ENCODE measurements around the gene APOBEC3H.

APOBEC3H gene

GRCh38 chr22:39098576-39098975, 1.5 kb downstream of the APOBEC3H start:
- Histone ChIP-seq H3K9ac (no peak overlapping the region), H3K79me2 (no peaks in the 10 kb centered on the region), H3K4me3 (ENCODE audit: low read depth, low read length) (no peak overlapping the region), H3K27ac (no peak overlapping the region), H3K36me3 (ENCODE audit: control insufficient read depth, insufficient read depth, low read length) (no peaks in the 10 kb centered on the region), H3K4me2 (ENCODE audit: low read length) (no peak overlapping the region), H2AFZ (no peak overlapping the region), H3K9me3 (ENCODE audit: control insufficient read depth, low read length) (no peaks in the 10 kb centered on the region), H3K4me1 (peaks cover 3% of the 10 kb centered on the region), H3K27me3 (ENCODE audit: control insufficient read depth, insufficient read depth, low read length) (no peaks in the 10 kb centered on the region)
- no peak for TF ChIP-seq CTCF (IDR thresholded peaks at IDR 0.05)

GRCh38 chr22:39101226-39101625, 4.2 kb downstream of the APOBEC3H start:
- no peak for TF ChIP-seq CTCF (IDR thresholded peaks at IDR 0.05)
- Histone ChIP-seq H3K36me3 (ENCODE audit: control insufficient read depth, insufficient read depth, low read length) (no peaks in the 10 kb centered on the region), H2AFZ (no peak overlapping the region)

GRCh38 chr22:39103431-39103830, 6.4 kb downstream of the APOBEC3H start:
- no peak for TF ChIP-seq CTCF (IDR thresholded peaks at IDR 0.05)
- H3K4me2 ChIP-seq (ENCODE audit: low read length), result no peak overlapping the region
- no peak overlapping the region for H3K9ac ChIP-seq
- no peaks in the 10 kb centered on the region for H3K79me2 ChIP-seq
- H3K4me3 ChIP-seq (ENCODE audit: low read depth, low read length), result no peak overlapping the region
- no peaks in the 10 kb centered on the region for H3K4me1 ChIP-seq
- no peak overlapping the region for H3K27ac ChIP-seq
- H3K9me3 ChIP-seq (ENCODE audit: control insufficient read depth, low read length), result no peaks in the 10 kb centered on the region
- no peak overlapping the region for H2AFZ ChIP-seq
- H3K36me3 ChIP-seq (ENCODE audit: control insufficient read depth, insufficient read depth, low read length), result no peaks in the 10 kb centered on the region
- H3K27me3 ChIP-seq (ENCODE audit: control insufficient read depth, insufficient read depth, low read length), result no peaks in the 10 kb centered on the region

More at GRCh38 chr22:39101226-39101625, 4.2 kb downstream of the APOBEC3H start:
- no peak overlapping the region for H3K4me3 ChIP-seq (ENCODE audit: low read depth, low read length)
- no peak overlapping the region for H3K27ac ChIP-seq
- peaks cover 3% of the 10 kb centered on the region for H3K4me1 ChIP-seq
- no peak overlapping the region for H3K9ac ChIP-seq
- no peaks in the 10 kb centered on the region for H3K27me3 ChIP-seq (ENCODE audit: control insufficient read depth, insufficient read depth, low read length)
- H3K79me2 ChIP-seq, result no peaks in the 10 kb centered on the region
- H3K9me3 ChIP-seq (ENCODE audit: control insufficient read depth, low read length), result no peaks in the 10 kb centered on the region
- no peak overlapping the region for H3K4me2 ChIP-seq (ENCODE audit: low read length)

GRCh38 chr22:39106326-39106725, 9.3 kb downstream of the APOBEC3H start:
- H3K4me3 ChIP-seq (ENCODE audit: low read depth, low read length), result no peak overlapping the region
- no peaks in the 10 kb centered on the region for H3K36me3 ChIP-seq (ENCODE audit: control insufficient read depth, insufficient read depth, low read length)
- H3K27me3 ChIP-seq (ENCODE audit: control insufficient read depth, insufficient read depth, low read length), result no peaks in the 10 kb centered on the region
- no peak overlapping the region for H3K4me2 ChIP-seq (ENCODE audit: low read length)
- no peak for TF ChIP-seq CTCF (IDR thresholded peaks at IDR 0.05)
- H3K27ac ChIP-seq, result no peak overlapping the region
- H2AFZ ChIP-seq, result no peak overlapping the region
- no peak overlapping the region for H3K9ac ChIP-seq
- no peaks in the 10 kb centered on the region for H3K79me2 ChIP-seq
- H3K9me3 ChIP-seq (ENCODE audit: control insufficient read depth, low read length), result no peaks in the 10 kb centered on the region
- H3K4me1 ChIP-seq, result no peaks in the 10 kb centered on the region

- H3K36me3 ChIP-seq (ENCODE audit: control insufficient read depth, insufficient read depth, low read length), result no peaks in the 10 kb centered on the region
- H2AFZ ChIP-seq, result no peak overlapping the region
- H3K27me3 ChIP-seq (ENCODE audit: control insufficient read depth, insufficient read depth, low read length), result no peaks in the 10 kb centered on the region
- no peak overlapping the region for H3K4me3 ChIP-seq (ENCODE audit: low read depth, low read length)
- no peak overlapping the region for H3K27ac ChIP-seq
- no peak for TF ChIP-seq CTCF (IDR thresholded peaks at IDR 0.05)
- no peak overlapping the region for H3K4me2 ChIP-seq (ENCODE audit: low read length)
- H3K9ac ChIP-seq, result no peak overlapping the region
- H3K4me1 ChIP-seq, result no peaks in the 10 kb centered on the region
- H3K79me2 ChIP-seq, result no peaks in the 10 kb centered on the region
- no peaks in the 10 kb centered on the region for H3K9me3 ChIP-seq (ENCODE audit: control insufficient read depth, low read length)
Measured at GRCh38 chr22:39108487-39108886, 11.4 kb downstream of the APOBEC3H start.

All from parathyroid adenoma (tissue), 2 donors.